NT2/D1 (cell line): ENCODE measurements around the gene PGAP3.

Source experiments
- DNase-seq: peaks from one replicate; pipeline ENCODE4 v3.0.0-alpha.2; 2011; ENCODE audit warnings: low read depth, low spot score
- H3K27me3 ChIP-seq: 2 replicates; pipeline ENCODE4 v1.6.0; 2011; ENCODE audit warnings: mild to moderate bottlenecking; ENCODE audit not compliant: insufficient read length, insufficient read depth
- H3K36me3 ChIP-seq: 2 replicates; pipeline ENCODE4 v1.6.1; 2011; ENCODE audit warnings: mild to moderate bottlenecking, low read length, mixed read lengths; ENCODE audit not compliant: insufficient read depth, insufficient read length
- H3K4me1 ChIP-seq: 2 replicates; pipeline ENCODE4 v1.5.1; 2011; ENCODE audit not compliant: insufficient read depth, insufficient read length
- H3K4me3 ChIP-seq: 2 replicates; pipeline ENCODE4 v1.5.1; 2011; ENCODE audit warnings: low read depth; ENCODE audit not compliant: insufficient read length
- H3K9ac ChIP-seq: 2 replicates; pipeline ENCODE4 v1.6.0; 2011; ENCODE audit warnings: low read depth; ENCODE audit not compliant: insufficient read length
- H3K9me3 ChIP-seq: 2 replicates; pipeline ENCODE4 v1.5.1; 2011; ENCODE audit warnings: mild to moderate bottlenecking, low read length; ENCODE audit not compliant: insufficient read depth
- SUZ12 ChIP-seq: IDR thresholded peaks from 2 replicates; pipeline ENCODE4 v1.6.1; 2011; ENCODE audit not compliant: insufficient read length, insufficient read depth; ENCODE audit errors: extremely low read depth
- YY1 ChIP-seq: IDR thresholded peaks from 2 replicates; pipeline ENCODE4 v1.6.1; 2011; ENCODE audit not compliant: insufficient read length, insufficient read depth
- ZNF274 ChIP-seq: IDR thresholded peaks from 2 replicates; pipeline ENCODE4 v1.6.1; 2011; ENCODE audit warnings: mild to moderate bottlenecking, low read depth, low read length

PGAP3 gene

DNA sequence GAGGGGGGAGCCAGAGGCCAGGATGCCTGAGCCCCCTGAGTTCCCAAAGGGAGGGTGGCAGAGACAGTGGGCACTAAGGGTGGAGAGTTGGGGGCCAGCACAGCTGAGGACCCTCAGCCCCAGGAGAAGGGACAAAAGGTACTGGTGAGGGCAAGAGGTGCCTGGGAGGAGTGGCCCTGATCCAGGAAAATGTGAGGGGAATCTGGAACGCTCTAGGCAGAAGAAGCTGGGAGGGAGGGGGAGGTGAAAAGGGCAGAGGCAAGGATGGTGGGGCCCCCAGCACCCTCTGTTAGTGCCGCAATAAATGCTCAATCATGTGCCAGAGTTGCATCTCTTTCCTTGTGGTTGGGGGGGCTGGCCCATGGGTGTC is 21.6 kb downstream of the PGAP3 start:
- TF ChIP-seq ZNF274 (no peak), YY1 (no peak), SUZ12 (no peak)
- H3K4me1 ChIP-seq: peaks cover 39% of the 10 kb centered on the region
- H3K27me3 ChIP-seq: peaks cover 35% of the 10 kb centered on the region
- H3K36me3 ChIP-seq: peaks cover 17% of the 10 kb centered on the region
- no peaks in the 10 kb centered on the region for H3K9me3 ChIP-seq
- DNase-seq: no peak
- H3K4me3 ChIP-seq: no peak overlapping the region
- peak overlapping the region; percentile 52 for H3K9ac ChIP-seq

DNA sequence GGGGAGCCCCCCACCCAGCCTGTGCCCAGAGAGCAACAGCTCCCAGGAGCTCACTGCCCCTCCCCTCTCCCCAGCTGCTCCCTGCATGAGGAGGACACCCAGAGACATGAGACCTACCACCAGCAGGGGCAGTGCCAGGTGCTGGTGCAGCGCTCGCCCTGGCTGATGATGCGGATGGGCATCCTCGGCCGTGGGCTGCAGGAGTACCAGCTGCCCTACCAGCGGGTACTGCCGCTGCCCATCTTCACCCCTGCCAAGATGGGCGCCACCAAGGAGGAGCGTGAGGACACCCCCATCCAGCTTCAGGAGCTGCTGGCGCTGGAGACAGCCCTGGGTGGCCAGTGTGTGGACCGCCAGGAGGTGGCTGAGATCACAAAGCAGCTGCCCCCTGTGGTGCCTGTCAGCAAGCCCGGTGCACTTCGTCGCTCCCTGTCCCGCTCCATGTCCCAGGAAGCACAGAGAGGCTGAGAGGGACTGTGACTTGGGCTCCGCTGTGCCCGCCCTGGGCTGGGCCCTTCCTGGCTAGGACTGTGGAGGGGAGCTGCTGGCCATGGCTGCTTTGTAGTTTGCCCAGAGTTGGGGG is 22.1 kb downstream of the PGAP3 start:
- TF ChIP-seq YY1 (no peak), ZNF274 (no peak), SUZ12 (no peak)
- H3K9ac ChIP-seq: peak overlapping the region; percentile 52
- H3K27me3 ChIP-seq: peaks cover 31% of the 10 kb centered on the region
- peaks cover 39% of the 10 kb centered on the region for H3K4me1 ChIP-seq
- no peak for DNase-seq
- H3K4me3 ChIP-seq: no peak overlapping the region
- peaks cover 22% of the 10 kb centered on the region for H3K36me3 ChIP-seq
- no peaks in the 10 kb centered on the region for H3K9me3 ChIP-seq

GRCh38 chr17:39664581-39665561 is 23.0 kb downstream of the PGAP3 start, which contains the start of gene TCAP:
Gene TCAP, plus strand, starts transcription at chr17:39665349. Its CDS starts 11 bp downstream, at chr17:39665360.
- H3K9me3 ChIP-seq: no peaks in the 10 kb centered on the region
- H3K36me3 ChIP-seq: peaks cover 31% of the 10 kb centered on the region
- H3K9ac ChIP-seq: peak within 1 kb of the TSS; percentile 54
- no peak for DNase-seq
- no peak for TF ChIP-seq ZNF274
- no peak for TF ChIP-seq YY1
- no peak for TF ChIP-seq SUZ12
- H3K4me3 ChIP-seq: no peak within 1 kb of the TSS
- H3K27me3 ChIP-seq: peaks cover 27% of the 10 kb centered on the region
- H3K4me1 ChIP-seq: peaks cover 39% of the 10 kb centered on the region

DNA sequence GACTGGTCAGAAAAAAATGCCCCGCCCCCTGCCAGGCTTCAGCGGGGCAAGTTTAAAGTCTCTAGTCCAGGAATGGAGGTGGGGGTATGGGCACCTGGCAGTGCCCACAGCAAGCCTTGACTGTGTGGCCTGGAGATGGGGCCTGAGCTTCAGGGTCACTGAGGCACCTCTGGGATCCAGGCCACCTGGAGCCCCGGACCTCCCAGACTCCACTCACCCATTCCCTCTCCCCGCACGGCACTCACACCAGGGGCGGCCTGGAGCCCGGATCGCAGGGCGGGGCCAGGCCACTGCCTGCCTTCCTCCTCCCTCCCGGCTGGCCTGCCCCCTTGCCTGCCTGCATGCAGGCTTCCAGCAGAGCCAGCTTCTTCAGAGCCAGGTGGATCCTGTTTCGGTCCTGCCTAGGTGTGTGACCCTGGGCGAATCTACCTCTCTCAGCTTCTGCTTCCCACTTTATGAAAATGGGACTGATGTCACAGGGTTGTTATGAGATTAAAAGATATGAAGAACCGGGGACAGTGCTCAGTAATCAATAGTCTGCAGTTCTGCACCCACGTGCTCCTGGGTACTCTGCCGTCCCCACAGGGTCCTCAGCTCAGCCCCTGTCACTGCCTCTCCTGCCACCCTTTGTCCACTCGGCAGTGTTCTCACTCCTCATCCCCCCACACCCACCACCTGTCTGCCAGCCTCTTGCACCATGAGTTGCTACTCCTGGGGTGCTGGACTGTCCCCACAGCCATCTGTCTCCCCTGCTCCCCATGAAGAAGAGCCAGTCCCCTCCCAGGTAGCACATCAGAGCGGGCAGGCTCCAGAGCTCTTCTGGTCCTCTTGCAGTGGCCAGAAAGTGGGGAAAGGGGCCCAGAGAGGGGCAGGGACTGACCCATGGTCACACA is 23.9 kb downstream of the PGAP3 start:
- H3K9ac ChIP-seq: peak overlapping the region; percentile 57
- H3K4me1 ChIP-seq: peaks cover 41% of the 10 kb centered on the region
- H3K9me3 ChIP-seq: no peaks in the 10 kb centered on the region
- H3K27me3 ChIP-seq: peaks cover 19% of the 10 kb centered on the region
- DNase-seq: no peak
- H3K4me3 ChIP-seq: peak overlapping the region; percentile 15
- no peak for TF ChIP-seq YY1
- no peak for TF ChIP-seq SUZ12
- no peak for TF ChIP-seq ZNF274
- peaks cover 37% of the 10 kb centered on the region for H3K36me3 ChIP-seq

DNA sequence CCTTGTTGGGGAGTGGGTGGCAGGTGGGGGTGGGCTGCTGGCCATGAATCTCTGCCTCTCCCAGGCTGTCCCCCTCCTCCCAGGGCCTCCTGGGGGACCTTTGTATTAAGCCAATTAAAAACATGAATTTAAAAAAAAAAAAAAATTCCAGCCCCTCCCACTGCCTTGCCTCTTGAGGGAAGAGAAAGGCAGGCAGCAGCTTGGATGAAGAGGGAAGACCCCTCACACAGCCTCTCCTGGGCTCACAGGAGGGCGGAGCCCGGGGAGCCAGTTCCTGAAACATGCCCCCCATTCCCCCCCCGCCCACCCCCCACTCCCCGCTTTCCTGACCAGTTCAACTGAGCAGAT is 24.5 kb downstream of the PGAP3 start:
- no peak for TF ChIP-seq SUZ12
- TF ChIP-seq ZNF274: no peak
- TF ChIP-seq YY1: no peak
- no peak for DNase-seq
- peaks cover 41% of the 10 kb centered on the region for H3K4me1 ChIP-seq
- H3K4me3 ChIP-seq: no peak overlapping the region
- H3K36me3 ChIP-seq: peaks cover 43% of the 10 kb centered on the region
- H3K27me3 ChIP-seq: peaks cover 15% of the 10 kb centered on the region
- no peaks in the 10 kb centered on the region for H3K9me3 ChIP-seq
- peak overlapping the region; percentile 56 for H3K9ac ChIP-seq

- Histone ChIP-seq H3K9ac (peak overlapping the region; percentile 56), H3K4me1 (peaks cover 43% of the 10 kb centered on the region), H3K36me3 (peaks cover 47% of the 10 kb centered on the region), H3K9me3 (no peaks in the 10 kb centered on the region), H3K4me3 (peak overlapping the region; percentile 8), H3K27me3 (peaks cover 12% of the 10 kb centered on the region)
- DNase-seq: no peak
- no peak for TF ChIP-seq ZNF274
- no peak for TF ChIP-seq YY1
- TF ChIP-seq SUZ12: no peak
Observed at GRCh38 chr17:39662551-39663339, 25.1 kb downstream of the PGAP3 start.
